H7 (cell line): ENCODE results near the gene TMEM98. TPM values are rescaled to one million over a fixed set of nuclear protein-coding genes. Genes with fewer than 3 reads are reported as not detected.
A peak's percentile ranks its signal among the peaks of the same experiment; 100 is the strongest.
"Not testable (repeated sequence)": the region's sequence is repeated elsewhere in the genome, so short reads cannot be mapped to it uniquely, and the experiment has no call there.

Experiments
- DNase-seq: peaks from one replicate; pipeline ENCODE4 v3.0.0; 2012
- H3K27me3 ChIP-seq: 2 replicates; pipeline ENCODE4 v1.6.0; 2011; ENCODE audit warnings: mild to moderate bottlenecking, low read length; ENCODE audit not compliant: control insufficient read depth, insufficient read depth
- H3K36me3 ChIP-seq: replicated peaks from 2 replicates; pipeline ENCODE4 v1.5.1; 2011; ENCODE audit warnings: low read length; ENCODE audit not compliant: control insufficient read depth, insufficient read depth
- H3K4me3 ChIP-seq: 2 replicates; pipeline ENCODE4 v1.5.1; 2011; ENCODE audit warnings: low read depth, mild to moderate bottlenecking, control low read depth, low read length, moderate library complexity; ENCODE audit not compliant: insufficient read depth
- total RNA-seq: library from RNA; depleted of rRNA; stranded (reverse); fragments of >200 nt; shearing (Covaris generic); gene quantifications from 2 replicates; pipeline ENCODE4 v1.2.3, GENCODE V29; 2014

Gene TMEM98
- total RNA-seq, 1 experiment from 2014 or later: 76.5 TPM

- H3K4me3 ChIP-seq, H3K36me3 ChIP-seq, DNase-seq, H3K27me3 ChIP-seq: not testable (repeated sequence)
Measured at GRCh38 chr17:32926789-32927188, 1.2 kb upstream of the TMEM98 start.

GRCh38 chr17:32927201-32927723 lies 691 bp upstream of the TMEM98 start:
- Histone ChIP-seq H3K4me3 (peak overlapping the region; percentile 59), H3K27me3 (peaks cover 3% of the 10 kb centered on the region), H3K36me3 (no peaks in the 10 kb centered on the region; the same call in 1 of the 2 replicates)
- no peak for DNase-seq

GRCh38 chr17:32928586-32929535 lies 908 bp downstream of the TMEM98 start:
- DNase-seq: peak; percentile 75
- peak overlapping the region; percentile 59 for H3K4me3 ChIP-seq
- peaks cover 3% of the 10 kb centered on the region for H3K27me3 ChIP-seq
- H3K36me3 ChIP-seq: peaks cover 9% of the 10 kb centered on the region

GRCh38 chr17:32929588-32929987 lies 1.6 kb downstream of the TMEM98 start:
- no peak overlapping the region for H3K4me3 ChIP-seq
- H3K36me3 ChIP-seq: peaks cover 14% of the 10 kb centered on the region
- peaks cover 3% of the 10 kb centered on the region for H3K27me3 ChIP-seq
- DNase-seq: no peak

GRCh38 chr17:32930512-32930911 lies 2.6 kb downstream of the TMEM98 start:
- DNase-seq: no peak
- H3K4me3 ChIP-seq: no peak overlapping the region

GRCh38 chr17:32931686-32932085 lies 3.7 kb downstream of the TMEM98 start:
- DNase-seq: no peak
- Histone ChIP-seq H3K4me3 (no peak overlapping the region), H3K36me3 (peaks cover 18% of the 10 kb centered on the region), H3K27me3 (peaks cover 3% of the 10 kb centered on the region)

More at GRCh38 chr17:32930512-32930911, 2.6 kb downstream of the TMEM98 start:
- Histone ChIP-seq H3K27me3 (peaks cover 3% of the 10 kb centered on the region), H3K36me3 (peaks cover 15% of the 10 kb centered on the region)

GRCh38 chr17:32933881-32934280 lies 5.9 kb downstream of the TMEM98 start:
- Histone ChIP-seq H3K27me3 (no peaks in the 10 kb centered on the region), H3K4me3 (no peak overlapping the region), H3K36me3 (peaks cover 21% of the 10 kb centered on the region)
- no peak for DNase-seq

- no peaks in the 10 kb centered on the region for H3K27me3 ChIP-seq
- no peak for DNase-seq
- H3K36me3 ChIP-seq: peaks cover 23% of the 10 kb centered on the region
- H3K4me3 ChIP-seq: no peak overlapping the region
Measured at GRCh38 chr17:32935726-32936125, 7.8 kb downstream of the TMEM98 start.

GRCh38 chr17:32936186-32936893 lies 8.4 kb downstream of the TMEM98 start:
- Histone ChIP-seq H3K36me3 (peaks cover 23% of the 10 kb centered on the region), H3K4me3 (no peak overlapping the region), H3K27me3 (no peaks in the 10 kb centered on the region)
- DNase-seq: no peak

GRCh38 chr17:32936894-32937500 lies 9.0 kb downstream of the TMEM98 start:
- H3K4me3 ChIP-seq: no peak overlapping the region
- H3K36me3 ChIP-seq: peaks cover 24% of the 10 kb centered on the region
- H3K27me3 ChIP-seq: no peaks in the 10 kb centered on the region
- peak; percentile 93 for DNase-seq

- DNase-seq: no peak
Measured at GRCh38 chr17:32940706-32941390, 12.9 kb downstream of the TMEM98 start.

GRCh38 chr17:32941419-32942032 lies 13.6 kb downstream of the TMEM98 start:
- H3K36me3 ChIP-seq: peaks cover 8% of the 10 kb centered on the region
- no peak overlapping the region for H3K4me3 ChIP-seq
- DNase-seq: no peak
- no peaks in the 10 kb centered on the region for H3K27me3 ChIP-seq

More at GRCh38 chr17:32940706-32941390, 12.9 kb downstream of the TMEM98 start:
- H3K36me3 ChIP-seq: peaks cover 10% of the 10 kb centered on the region
- no peak overlapping the region for H3K4me3 ChIP-seq
- H3K27me3 ChIP-seq: no peaks in the 10 kb centered on the region

GRCh38 chr17:32943206-32943605 lies 15.3 kb downstream of the TMEM98 start:
- Histone ChIP-seq H3K27me3 (no peaks in the 10 kb centered on the region), H3K36me3 (peaks cover 3% of the 10 kb centered on the region), H3K4me3 (no peak overlapping the region)
- no peak for DNase-seq
